PFSK-1 (cell line): ENCODE results near the gene SAMD4A.

Experiments
- FOXP2 ChIP-seq: optimal IDR thresholded peaks from 2 replicates; pipeline ENCODE3; 2011; ENCODE audit warnings: borderline replicate concordance, control low read depth, inconsistent platforms; ENCODE audit not compliant: insufficient read depth; ENCODE audit errors: extremely low read length, extremely low read depth
- POLR2AphosphoS5 ChIP-seq: IDR thresholded peaks from 2 replicates; pipeline ENCODE4 v1.6.1; 2012; ENCODE audit warnings: low read depth, mild to moderate bottlenecking, control low read depth, low read length, moderate library complexity
- SIN3A ChIP-seq: IDR thresholded peaks from 2 replicates; pipeline ENCODE4 v1.6.1; 2012; ENCODE audit warnings: mild to moderate bottlenecking, low read length, moderate library complexity, borderline replicate concordance; ENCODE audit not compliant: insufficient read depth
- TAF1 ChIP-seq: IDR thresholded peaks from 2 replicates; pipeline ENCODE4 v1.6.1; 2012; ENCODE audit warnings: low read length, control low read depth, borderline replicate concordance; ENCODE audit not compliant: insufficient read depth
- TF ChIP-seq, protein P1 (sequence below), 2 experiments: IDR thresholded peaks; 2 replicates each; pipeline versions ENCODE4 v1.6.1 to v1.8.0; 2011 to 2012; ENCODE audit warnings: low read depth in 2 of 2, low read length in 2 of 2, control low read depth in 1 of 2, inconsistent platforms in 1 of 2, mild to moderate bottlenecking in 1 of 2, moderate library complexity in 1 of 2; ENCODE audit not compliant: insufficient read depth in 1 of 2

Gene SAMD4A

DNA sequence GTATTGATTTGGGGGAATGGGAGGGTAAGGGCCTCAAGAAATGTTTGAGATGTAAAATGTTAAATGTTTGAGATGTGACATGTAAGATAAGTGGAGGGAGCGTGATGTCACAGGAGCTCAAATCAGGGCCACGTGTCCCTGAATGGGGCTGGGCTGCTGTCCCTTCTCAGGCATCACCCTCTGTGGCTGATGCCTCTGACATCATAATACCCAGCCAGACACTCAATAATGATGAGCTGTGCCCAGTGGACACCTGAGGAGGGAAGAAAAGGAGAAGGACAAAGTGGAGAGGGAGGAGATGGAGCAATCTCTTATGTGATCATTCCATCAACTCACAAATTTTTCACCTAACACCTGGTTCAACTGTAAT lies 120.8 kb downstream of the SAMD4A start:
- TF ChIP-seq SIN3A (no peak), POLR2AphosphoS5 (no peak), FOXP2 (no peak), TAF1 (no peak)
- TF ChIP-seq, protein P1, sequence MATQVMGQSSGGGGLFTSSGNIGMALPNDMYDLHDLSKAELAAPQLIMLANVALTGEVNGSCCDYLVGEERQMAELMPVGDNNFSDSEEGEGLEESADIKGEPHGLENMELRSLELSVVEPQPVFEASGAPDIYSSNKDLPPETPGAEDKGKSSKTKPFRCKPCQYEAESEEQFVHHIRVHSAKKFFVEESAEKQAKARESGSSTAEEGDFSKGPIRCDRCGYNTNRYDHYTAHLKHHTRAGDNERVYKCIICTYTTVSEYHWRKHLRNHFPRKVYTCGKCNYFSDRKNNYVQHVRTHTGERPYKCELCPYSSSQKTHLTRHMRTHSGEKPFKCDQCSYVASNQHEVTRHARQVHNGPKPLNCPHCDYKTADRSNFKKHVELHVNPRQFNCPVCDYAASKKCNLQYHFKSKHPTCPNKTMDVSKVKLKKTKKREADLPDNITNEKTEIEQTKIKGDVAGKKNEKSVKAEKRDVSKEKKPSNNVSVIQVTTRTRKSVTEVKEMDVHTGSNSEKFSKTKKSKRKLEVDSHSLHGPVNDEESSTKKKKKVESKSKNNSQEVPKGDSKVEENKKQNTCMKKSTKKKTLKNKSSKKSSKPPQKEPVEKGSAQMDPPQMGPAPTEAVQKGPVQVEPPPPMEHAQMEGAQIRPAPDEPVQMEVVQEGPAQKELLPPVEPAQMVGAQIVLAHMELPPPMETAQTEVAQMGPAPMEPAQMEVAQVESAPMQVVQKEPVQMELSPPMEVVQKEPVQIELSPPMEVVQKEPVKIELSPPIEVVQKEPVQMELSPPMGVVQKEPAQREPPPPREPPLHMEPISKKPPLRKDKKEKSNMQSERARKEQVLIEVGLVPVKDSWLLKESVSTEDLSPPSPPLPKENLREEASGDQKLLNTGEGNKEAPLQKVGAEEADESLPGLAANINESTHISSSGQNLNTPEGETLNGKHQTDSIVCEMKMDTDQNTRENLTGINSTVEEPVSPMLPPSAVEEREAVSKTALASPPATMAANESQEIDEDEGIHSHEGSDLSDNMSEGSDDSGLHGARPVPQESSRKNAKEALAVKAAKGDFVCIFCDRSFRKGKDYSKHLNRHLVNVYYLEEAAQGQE (IDR thresholded peaks at IDR 0.05; ENCODE audit: insufficient read depth in 1 of 2, low read depth in 2 of 2, low read length in 2 of 2) = no peak

DNA sequence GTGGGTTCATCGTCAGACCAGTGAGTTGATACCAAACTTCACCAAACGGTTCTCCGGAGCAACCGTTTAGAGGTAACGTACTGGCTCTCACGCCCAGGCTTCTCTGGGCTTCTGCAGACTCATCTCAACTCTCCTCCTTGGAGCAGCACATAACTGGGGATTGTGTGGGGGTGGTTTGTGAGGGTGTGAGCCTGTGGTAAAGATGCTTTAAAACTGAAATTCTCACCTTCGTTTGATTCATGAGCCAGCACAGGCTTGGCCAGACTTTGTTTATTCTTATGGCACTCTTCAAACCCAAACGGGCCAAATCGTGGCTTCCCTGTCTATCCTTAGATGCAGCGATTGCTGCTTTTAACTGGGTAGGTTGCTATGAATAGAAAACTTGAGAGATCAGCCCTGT lies 121.3 kb downstream of the SAMD4A start:
- no peak for TF ChIP-seq POLR2AphosphoS5
- TF ChIP-seq, protein P1 (IDR thresholded peaks at IDR 0.05; ENCODE audit: insufficient read depth in 1 of 2, low read depth in 2 of 2, low read length in 2 of 2) = no peak
- TF ChIP-seq TAF1 = no peak
- TF ChIP-seq FOXP2 = no peak
- TF ChIP-seq SIN3A = no peak

DNA sequence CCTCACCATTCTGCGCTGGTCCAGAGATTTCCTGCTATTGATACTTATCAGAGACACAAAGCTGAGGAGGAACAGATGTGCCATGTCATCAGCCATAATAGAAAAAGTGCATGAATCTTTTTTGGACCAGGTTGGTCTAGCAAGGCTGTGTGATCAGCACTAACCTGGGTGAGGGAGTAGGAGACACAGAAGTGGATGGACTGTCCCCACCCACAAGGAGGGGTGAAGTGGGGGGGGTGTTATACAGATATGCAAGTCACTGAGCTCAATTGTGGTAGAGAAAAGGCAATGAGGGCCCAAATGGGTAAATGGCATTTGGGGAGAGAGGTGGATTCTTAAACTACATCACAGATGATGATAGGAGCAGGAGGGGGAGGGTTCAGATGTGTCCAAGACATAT lies 123.0 kb downstream of the SAMD4A start:
- TF ChIP-seq, protein P1 (IDR thresholded peaks at IDR 0.05; ENCODE audit: insufficient read depth in 1 of 2, low read depth in 2 of 2, low read length in 2 of 2) = no peak
- TF ChIP-seq POLR2AphosphoS5 (no peak), SIN3A (no peak), TAF1 (no peak), FOXP2 (no peak)

DNA sequence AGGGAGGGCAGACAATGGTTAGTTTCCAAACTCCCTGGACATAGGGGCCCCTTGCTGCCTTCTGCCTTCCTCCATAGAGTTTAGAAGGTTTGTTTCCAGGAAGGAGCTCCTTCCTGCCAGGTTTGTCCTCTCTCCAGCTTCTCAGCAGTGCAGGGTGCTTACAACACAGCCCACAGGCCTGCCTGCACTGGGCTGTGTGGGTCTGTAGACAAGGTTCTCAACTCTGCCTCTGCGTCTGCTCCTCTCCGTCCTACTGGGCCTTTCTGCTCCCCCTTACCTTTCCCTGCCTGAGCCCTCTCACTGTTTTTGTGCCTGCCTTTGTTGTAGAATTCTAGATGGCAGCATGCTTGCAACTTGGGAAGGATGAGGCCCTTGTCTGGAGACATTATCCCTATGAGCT lies 124.0 kb downstream of the SAMD4A start:
- TF ChIP-seq SIN3A (no peak), FOXP2 (no peak), POLR2AphosphoS5 (no peak), TAF1 (no peak)
- TF ChIP-seq, protein P1 (IDR thresholded peaks at IDR 0.05; ENCODE audit: insufficient read depth in 1 of 2, low read depth in 2 of 2, low read length in 2 of 2) = no peak

DNA sequence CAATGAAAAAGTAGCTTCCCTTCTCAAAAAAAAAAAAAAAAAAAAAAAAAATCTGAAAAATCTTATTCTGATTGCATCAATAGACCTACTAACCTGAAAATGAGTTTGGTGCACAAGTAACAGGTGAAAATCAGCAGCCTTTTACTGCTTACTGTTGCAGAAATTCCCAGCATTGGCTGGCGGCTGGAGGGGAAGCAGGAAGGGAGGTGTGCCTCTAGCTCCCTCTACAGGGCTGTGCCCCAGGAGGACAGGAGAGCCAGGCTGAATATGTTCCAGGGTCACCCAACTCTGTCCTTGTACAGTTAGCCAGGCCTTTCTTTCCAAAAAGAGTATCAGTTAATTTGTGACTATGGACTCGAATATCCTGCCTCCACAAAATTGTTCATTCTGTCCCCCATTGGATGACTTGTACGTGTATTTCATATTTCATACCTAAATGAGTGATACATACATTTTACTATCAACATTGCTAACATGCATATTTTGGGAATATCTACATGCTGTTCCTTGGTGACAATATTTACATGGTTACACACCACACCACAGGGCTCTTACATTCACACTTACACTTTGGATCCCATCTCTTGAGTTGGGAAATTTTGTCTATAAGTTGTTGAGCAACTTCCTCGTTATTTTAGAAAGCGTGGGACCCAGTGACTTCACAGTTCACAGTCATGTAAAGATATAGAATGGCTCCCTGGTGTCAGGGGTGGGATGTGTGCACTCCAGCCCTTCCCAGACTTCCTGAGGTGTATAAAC lies 124.8 kb downstream of the SAMD4A start:
- TF ChIP-seq, protein P1 (IDR thresholded peaks at IDR 0.05; ENCODE audit: insufficient read depth in 1 of 2, low read depth in 2 of 2, low read length in 2 of 2) = no peak
- TF ChIP-seq POLR2AphosphoS5 = no peak
- no peak for TF ChIP-seq SIN3A
- no peak for TF ChIP-seq TAF1
- no peak for TF ChIP-seq FOXP2
